HG02973 (cell line): Measurements from ENCODE around the gene ERH.

Experiments used
- ATAC-seq: cut with Tn5 transposase; IDR thresholded peaks from one replicate; pipeline ENCODE4 v1.9.1; 2021; ENCODE audit warnings: moderate library complexity; ENCODE audit not compliant: unreplicated experiment

ERH gene

GRCh38 chr14:69331206-69331605 lies 66.9 kb downstream of the ERH start:
- no peak for ATAC-seq
